Stomach (tissue), 4 donors: Measurements from ENCODE around the gene IFIT3.

Experiments
- EP300 ChIP-seq: sonication (generic); formaldehyde crosslinking; IDR thresholded peaks from one replicate; pipeline ENCODE4 v1.6.1; 2017; ENCODE audit warnings: antibody characterized with exemption
- POLR2A ChIP-seq, 4 donors: fragments of 450-650 bp; IDR thresholded peaks; one replicate each; pipeline ENCODE4 v1.6.1; 2016; ENCODE audit warnings: antibody characterized with exemption in 4 of 4, control low read depth in 2 of 4, mild to moderate bottlenecking in 1 of 4, moderate library complexity in 1 of 4
- TF ChIP-seq, protein P1 (sequence below), 7 experiments: fragments of 450-650 bp in 4 of 7; fragments of 200-600 bp in 3 of 7; sonication (generic) in 3 of 7; IDR thresholded peaks; one replicate each; pipeline ENCODE4 v1.5.1; 2016 to 2019; ENCODE audit warnings: antibody characterized with exemption in 7 of 7, control low read depth in 2 of 7, mild to moderate bottlenecking in 1 of 7

DNA sequence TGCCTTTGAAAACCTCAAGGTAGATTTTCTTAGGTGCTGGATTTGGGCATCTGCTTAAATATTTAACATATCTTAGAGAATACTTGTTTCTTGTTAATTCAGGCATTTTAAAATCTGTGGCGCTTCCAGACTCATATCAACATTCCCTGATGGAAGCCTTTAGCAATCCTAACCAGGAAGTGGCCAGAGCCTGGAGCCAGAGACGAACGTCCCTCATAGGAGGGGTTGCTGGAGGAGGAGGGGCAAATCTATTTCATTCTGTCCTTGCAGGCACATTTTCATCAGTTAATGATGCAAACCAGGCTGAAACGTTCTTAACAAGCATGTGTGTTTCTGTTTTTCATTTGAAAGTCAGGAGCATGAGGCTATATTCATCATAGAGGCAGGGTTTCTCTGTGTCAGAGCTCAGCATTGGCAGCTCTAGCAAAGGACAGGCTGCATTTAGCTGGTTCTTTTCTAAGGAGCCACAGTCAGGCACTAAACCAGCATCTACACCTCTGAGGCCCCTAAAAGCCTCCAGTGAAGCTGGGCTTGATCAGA lies 43.8 kb upstream of the IFIT3 start:
- TF ChIP-seq, protein P1, sequence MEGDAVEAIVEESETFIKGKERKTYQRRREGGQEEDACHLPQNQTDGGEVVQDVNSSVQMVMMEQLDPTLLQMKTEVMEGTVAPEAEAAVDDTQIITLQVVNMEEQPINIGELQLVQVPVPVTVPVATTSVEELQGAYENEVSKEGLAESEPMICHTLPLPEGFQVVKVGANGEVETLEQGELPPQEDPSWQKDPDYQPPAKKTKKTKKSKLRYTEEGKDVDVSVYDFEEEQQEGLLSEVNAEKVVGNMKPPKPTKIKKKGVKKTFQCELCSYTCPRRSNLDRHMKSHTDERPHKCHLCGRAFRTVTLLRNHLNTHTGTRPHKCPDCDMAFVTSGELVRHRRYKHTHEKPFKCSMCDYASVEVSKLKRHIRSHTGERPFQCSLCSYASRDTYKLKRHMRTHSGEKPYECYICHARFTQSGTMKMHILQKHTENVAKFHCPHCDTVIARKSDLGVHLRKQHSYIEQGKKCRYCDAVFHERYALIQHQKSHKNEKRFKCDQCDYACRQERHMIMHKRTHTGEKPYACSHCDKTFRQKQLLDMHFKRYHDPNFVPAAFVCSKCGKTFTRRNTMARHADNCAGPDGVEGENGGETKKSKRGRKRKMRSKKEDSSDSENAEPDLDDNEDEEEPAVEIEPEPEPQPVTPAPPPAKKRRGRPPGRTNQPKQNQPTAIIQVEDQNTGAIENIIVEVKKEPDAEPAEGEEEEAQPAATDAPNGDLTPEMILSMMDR (IDR thresholded peaks at IDR 0.05), result no peak
- TF ChIP-seq EP300 (no peak), POLR2A (IDR thresholded peaks at IDR 0.05) (no peak)
